Measurements from ENCODE around the gene RAD51D.
"Not testable (repeated sequence)": the region's sequence is repeated elsewhere in the genome, so short reads cannot be mapped to it uniquely, and the experiment has no call there.

The RAD51D gene

GRCh38 chr17:35064516-35065215 is 55.0 kb downstream of the RAD51D start:
- DNase-seq, result no peak

GRCh38 chr17:35063514-35064223 is 56.0 kb downstream of the RAD51D start, which contains the start of gene RFFL:
TSS of gene RFFL (minus strand) at chr17:35063707. CDS start at chr17:35026553, 37,154 bp downstream.
- DNase-seq, result peak; percentile 90

GRCh38 chr17:35062308-35062707 is 57.4 kb downstream of the RAD51D start:
- DNase-seq, result no peak

GRCh38 chr17:35057332-35057915 is 62.2 kb downstream of the RAD51D start:
- no peak for DNase-seq

- no peak for DNase-seq
These were observed 63.6 kb downstream of the RAD51D start for GRCh38 chr17:35056013-35056412.

GRCh38 chr17:35053204-35053603 is 66.5 kb downstream of the RAD51D start:
- no peak for DNase-seq

- DNase-seq, result no peak
These were observed 66.9 kb downstream of the RAD51D start for GRCh38 chr17:35052780-35053179.

GRCh38 chr17:35052241-35052610 is 67.4 kb downstream of the RAD51D start:
- no peak for DNase-seq

- DNase-seq, result no peak
These were observed 68.0 kb downstream of the RAD51D start for GRCh38 chr17:35051579-35052240.

GRCh38 chr17:35051183-35051578 is 68.5 kb downstream of the RAD51D start:
- DNase-seq, result no peak

GRCh38 chr17:35050170-35050569 is 69.5 kb downstream of the RAD51D start:
- no peak for DNase-seq

GRCh38 chr17:35048685-35049379 is 70.8 kb downstream of the RAD51D start:
- no peak for DNase-seq

- DNase-seq, result no peak
These were observed 72.8 kb downstream of the RAD51D start for GRCh38 chr17:35046740-35047283.

- DNase-seq, result no peak
These were observed 73.4 kb downstream of the RAD51D start for GRCh38 chr17:35046245-35046644.

GRCh38 chr17:35045458-35045979 is 74.1 kb downstream of the RAD51D start:
- not testable (repeated sequence) for DNase-seq

- DNase-seq, result no peak
These were observed 75.5 kb downstream of the RAD51D start for GRCh38 chr17:35044181-35044580.
